ENCODE results near the gene NPEPL1. TPM values are rescaled to one million over a fixed set of nuclear protein-coding genes. Genes with fewer than 3 reads are reported as not detected.

The NPEPL1 gene, protein sequence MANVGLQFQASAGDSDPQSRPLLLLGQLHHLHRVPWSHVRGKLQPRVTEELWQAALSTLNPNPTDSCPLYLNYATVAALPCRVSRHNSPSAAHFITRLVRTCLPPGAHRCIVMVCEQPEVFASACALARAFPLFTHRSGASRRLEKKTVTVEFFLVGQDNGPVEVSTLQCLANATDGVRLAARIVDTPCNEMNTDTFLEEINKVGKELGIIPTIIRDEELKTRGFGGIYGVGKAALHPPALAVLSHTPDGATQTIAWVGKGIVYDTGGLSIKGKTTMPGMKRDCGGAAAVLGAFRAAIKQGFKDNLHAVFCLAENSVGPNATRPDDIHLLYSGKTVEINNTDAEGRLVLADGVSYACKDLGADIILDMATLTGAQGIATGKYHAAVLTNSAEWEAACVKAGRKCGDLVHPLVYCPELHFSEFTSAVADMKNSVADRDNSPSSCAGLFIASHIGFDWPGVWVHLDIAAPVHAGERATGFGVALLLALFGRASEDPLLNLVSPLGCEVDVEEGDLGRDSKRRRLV
- total RNA-seq = 12.3 and 13.7 TPM in 2 replicates

DNA sequence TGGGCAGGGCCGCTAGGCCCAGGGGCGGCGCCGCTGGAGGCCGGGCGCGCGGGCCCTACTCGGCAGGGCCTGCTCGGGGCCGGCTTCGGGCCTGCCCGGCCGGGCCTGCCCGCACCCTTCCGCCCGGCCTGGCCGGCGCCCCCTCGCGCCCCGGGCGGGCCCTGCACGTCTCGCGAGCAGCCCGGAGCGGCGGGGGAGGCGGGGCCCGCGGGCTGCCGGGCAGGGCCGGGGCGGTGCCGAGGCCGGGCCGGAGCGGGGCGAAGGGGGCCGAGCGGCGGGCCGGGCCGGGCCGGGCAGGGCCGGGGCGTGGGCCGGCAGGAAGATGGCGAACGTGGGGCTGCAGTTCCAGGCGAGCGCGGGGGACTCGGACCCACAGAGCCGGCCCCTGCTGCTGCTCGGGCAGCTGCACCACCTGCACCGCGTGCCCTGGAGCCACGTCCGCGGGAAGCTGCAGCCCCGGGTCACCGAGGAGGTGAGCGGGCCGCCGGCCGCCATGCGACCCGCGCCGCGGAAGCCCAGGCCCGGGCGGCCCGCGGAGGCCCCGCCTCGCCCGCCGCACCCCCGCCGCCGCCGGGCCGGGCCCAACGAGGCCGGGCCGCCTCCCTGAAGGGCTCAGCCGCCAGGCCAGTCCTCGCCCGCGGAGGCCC is at the start of gene NPEPL1:
Gene NPEPL1, plus strand, starts transcription at position 222 of the 647 bp plus-strand sequence. Its CDS starts 101 bp downstream, at position 323.

DNA sequence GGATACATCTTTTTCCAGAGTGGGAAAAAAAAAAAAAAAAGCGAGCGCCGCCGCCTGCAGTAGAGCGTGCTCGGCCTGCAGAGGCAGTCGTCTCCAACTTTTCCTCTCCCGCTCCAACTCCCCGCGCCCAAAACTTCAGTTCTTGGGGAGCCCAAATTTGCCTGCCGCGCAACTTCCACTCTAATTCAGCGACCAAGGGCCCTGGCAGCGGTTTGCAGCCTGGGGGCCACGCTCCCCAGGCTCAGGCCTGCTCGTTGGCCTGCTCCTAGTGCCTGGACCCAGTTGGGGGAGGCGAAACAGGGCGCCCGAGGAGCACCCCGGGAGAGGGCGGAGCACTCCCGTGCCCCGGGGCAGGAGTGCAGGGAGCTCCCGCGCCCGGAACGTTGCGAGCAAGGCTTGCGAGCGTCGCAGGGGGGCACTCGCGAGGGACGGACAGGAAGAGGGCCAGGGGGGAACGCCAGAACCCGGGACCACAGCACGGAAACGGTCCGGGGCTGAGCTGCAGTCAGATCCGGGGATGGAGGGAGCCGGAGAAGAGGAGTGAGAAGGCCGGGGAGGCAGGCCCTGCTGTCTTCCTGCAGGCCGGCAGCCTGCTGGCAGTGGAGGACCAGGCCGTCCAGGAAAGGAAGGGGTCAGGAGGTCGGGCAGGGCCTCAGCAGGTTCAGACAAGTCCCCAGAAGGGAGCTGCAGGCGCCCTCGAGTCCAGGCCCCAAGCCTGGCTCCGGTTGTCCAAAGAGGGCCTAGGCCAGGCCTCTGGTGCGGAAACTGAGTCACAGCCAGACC is 41.6 kb upstream of the NPEPL1 start, which contains the start of gene STX16:
Gene STX16, plus strand, starts transcription at position 508 of the 783 bp plus-strand sequence. CDS start 724 bp downstream, outside the sequence.

Other genes with a start within 250 kb of the NPEPL1 start
- gene APCDD1L, start 177.4 kb upstream of the NPEPL1 start, total RNA-seq = 0.76 and 1.6 TPM in 2 replicates
- gene STX16, start 41.5 kb upstream of the NPEPL1 start, total RNA-seq = 15.7 and 25.8 TPM in 2 replicates
- 0.62 and 1.6 TPM in 2 replicates for gene GNAS-AS1, start 158.1 kb downstream of the NPEPL1 start, total RNA-seq
- gene GNAS, start 159.9 kb downstream of the NPEPL1 start, total RNA-seq = 475 and 594 TPM in 2 replicates

Data from hair follicular keratinocyte (primary cell).